ENCODE data around the gene SLC35A2.

Gene SLC35A2

DNA sequence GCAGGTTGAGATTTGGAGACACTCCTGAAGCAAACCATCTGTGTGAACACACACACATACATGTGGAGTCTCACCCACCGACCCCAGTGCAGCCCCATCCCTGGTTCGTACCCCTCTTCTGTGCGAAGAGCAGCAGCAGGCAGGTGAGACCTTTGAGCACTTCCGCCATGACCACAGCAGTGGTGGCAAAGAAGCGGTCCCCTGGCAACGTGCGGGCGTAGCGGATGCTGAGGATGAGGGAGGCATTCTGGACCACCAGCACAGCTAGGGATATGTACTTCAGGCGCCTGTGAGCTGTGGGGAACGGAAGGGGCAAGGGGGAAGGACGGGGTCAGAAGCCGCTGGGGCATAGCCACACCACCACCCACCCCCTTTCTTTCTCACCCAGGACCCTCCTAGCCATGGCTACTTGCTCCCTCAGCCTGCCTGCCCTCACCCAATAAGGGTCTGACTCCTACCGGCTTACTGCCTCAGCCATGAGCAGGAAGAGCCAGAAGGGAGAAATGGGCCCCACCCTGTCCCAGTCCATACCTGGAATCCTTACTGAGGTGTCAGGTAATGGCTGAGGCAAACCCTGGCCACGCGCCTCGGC is 1.6 kb downstream of the SLC35A2 start:
- H3K27me3 ChIP-seq (ENCODE audit: control insufficient read depth, insufficient read depth, low read length): no peaks in the 10 kb centered on the region
- no peaks in the 10 kb centered on the region for H3K4me1 ChIP-seq (ENCODE audit: control insufficient read depth, low read depth, low read length)
- H3K36me3 ChIP-seq (ENCODE audit: control insufficient read depth, low read depth, low read length): peaks cover 26% of the 10 kb centered on the region
- H3K4me3 ChIP-seq (ENCODE audit: low read length): no peak overlapping the region
- H3K9me3 ChIP-seq (ENCODE audit: control insufficient read depth, low read depth, low read length): peaks cover 9% of the 10 kb centered on the region
- H3K9ac ChIP-seq (ENCODE audit: low read length): no peak overlapping the region
- no peak overlapping the region for H3K27ac ChIP-seq (ENCODE audit: low read length)

DNA sequence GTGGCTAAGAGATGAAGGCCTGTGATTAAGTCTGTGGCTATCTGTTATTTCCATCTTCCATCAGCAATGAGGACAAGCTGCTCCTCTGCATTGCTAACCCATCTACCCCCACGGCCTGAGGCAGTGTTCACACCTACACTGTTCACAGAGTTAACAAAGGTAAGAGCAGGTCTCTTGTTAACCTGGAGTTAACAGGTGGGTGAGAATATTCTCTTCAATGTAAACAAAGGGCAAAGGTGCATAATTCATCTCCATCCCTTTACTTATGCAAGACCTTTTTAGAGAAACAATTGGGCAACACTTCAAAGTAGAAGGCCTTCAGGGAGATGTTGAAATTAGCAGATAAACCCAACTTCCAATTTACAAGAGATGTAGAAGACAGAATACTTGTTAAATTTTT is 2.8 kb downstream of the SLC35A2 start:
- Histone ChIP-seq H3K4me3 (ENCODE audit: low read length) (no peak overlapping the region), H3K36me3 (ENCODE audit: control insufficient read depth, low read depth, low read length) (peaks cover 18% of the 10 kb centered on the region), H3K27ac (ENCODE audit: low read length) (no peak overlapping the region), H3K27me3 (ENCODE audit: control insufficient read depth, insufficient read depth, low read length) (no peaks in the 10 kb centered on the region), H3K4me1 (ENCODE audit: control insufficient read depth, low read depth, low read length) (no peaks in the 10 kb centered on the region), H3K9ac (ENCODE audit: low read length) (no peak overlapping the region), H3K9me3 (ENCODE audit: control insufficient read depth, low read depth, low read length) (peaks cover 9% of the 10 kb centered on the region)

DNA sequence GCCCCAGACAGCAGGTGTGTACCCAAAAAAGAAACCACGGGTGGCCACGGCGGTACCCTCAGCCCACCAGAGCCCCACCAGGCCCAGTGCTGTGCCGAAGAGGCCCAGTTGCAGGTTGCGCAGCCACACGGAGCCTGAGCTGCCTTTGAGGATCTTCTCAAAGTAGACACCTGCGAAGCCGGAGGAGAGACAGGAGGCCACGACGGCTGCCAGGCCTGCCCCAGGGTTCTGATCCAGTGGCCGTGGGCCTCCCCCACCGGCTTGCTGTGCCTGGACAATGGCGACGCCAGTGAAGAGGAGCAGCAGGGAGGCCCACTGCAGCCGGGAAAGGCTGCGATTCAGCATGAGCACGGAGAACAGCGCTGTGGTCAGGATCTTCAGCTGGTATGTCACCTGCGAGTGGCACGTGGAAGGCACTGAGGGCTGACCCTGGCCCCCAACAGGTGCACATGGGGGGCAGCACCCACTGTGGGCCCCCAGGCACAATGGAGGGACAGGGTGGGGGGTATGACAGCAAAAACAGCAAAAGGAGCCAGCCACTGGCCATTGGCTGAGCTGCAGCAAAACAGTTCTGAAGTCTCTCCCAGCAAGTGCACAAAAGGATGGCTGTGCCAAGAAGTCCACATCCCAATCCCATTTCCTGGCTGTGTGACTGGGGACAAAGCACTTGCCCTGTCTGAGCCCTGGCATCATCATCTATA is 6.2 kb downstream of the SLC35A2 start:
- Histone ChIP-seq H3K4me3 (ENCODE audit: low read length) (no peak overlapping the region), H3K36me3 (ENCODE audit: control insufficient read depth, low read depth, low read length) (peaks cover 25% of the 10 kb centered on the region), H3K9me3 (ENCODE audit: control insufficient read depth, low read depth, low read length) (peaks cover 9% of the 10 kb centered on the region), H3K27ac (ENCODE audit: low read length) (no peak overlapping the region), H3K27me3 (ENCODE audit: control insufficient read depth, insufficient read depth, low read length) (no peaks in the 10 kb centered on the region), H3K4me1 (ENCODE audit: control insufficient read depth, low read depth, low read length) (no peaks in the 10 kb centered on the region), H3K9ac (ENCODE audit: low read length) (no peak overlapping the region)

DNA sequence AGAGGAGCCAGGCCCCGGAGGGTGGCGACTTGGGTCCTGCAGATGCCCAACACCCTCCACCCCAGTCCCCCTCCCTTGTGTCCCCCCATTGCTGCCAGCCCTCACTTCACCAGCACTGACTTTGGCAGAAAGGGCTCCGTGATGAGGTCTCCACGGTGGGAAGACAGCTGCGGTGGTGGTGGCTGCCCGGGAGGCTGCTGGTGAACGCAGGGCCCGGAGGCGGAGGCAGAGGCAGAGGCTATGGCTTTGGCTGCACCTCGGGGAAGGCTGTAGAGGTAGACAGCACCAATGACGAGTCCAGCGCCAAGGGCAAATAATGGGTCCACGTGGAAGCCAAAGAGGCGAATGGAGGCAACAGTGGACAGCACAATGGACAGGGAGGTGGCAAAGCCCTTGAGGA is 6.8 kb downstream of the SLC35A2 start:
- peaks cover 26% of the 10 kb centered on the region for H3K36me3 ChIP-seq (ENCODE audit: control insufficient read depth, low read depth, low read length)
- no peak overlapping the region for H3K4me3 ChIP-seq (ENCODE audit: low read length)
- H3K27me3 ChIP-seq (ENCODE audit: control insufficient read depth, insufficient read depth, low read length): no peaks in the 10 kb centered on the region
- H3K9me3 ChIP-seq (ENCODE audit: control insufficient read depth, low read depth, low read length): peaks cover 9% of the 10 kb centered on the region
- H3K27ac ChIP-seq (ENCODE audit: low read length): no peak overlapping the region
- H3K9ac ChIP-seq (ENCODE audit: low read length): no peak overlapping the region
- H3K4me1 ChIP-seq (ENCODE audit: control insufficient read depth, low read depth, low read length): no peaks in the 10 kb centered on the region

DNA sequence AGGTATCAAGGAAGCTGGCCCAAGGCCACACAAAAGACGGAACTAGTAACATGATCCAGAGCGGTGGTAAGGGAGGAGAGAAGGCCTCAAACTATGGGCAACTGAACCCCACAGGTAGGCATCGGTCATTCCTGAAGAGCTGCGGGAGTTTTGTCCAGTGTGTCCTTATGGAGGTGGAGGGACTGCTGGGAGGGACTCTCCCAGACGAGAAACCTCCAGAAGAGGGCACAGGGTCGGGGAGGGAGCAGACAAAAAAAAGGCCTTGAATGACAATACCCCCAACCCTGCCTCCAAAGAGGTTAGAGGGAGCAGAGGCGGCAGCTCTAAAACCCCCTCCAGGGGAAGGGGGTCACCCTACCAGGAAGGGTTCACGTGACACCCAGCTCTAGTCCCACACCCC is 7.3 kb downstream of the SLC35A2 start:
- Histone ChIP-seq H3K4me1 (ENCODE audit: control insufficient read depth, low read depth, low read length) (no peaks in the 10 kb centered on the region), H3K27ac (ENCODE audit: low read length) (no peak overlapping the region), H3K9me3 (ENCODE audit: control insufficient read depth, low read depth, low read length) (peaks cover 9% of the 10 kb centered on the region), H3K9ac (ENCODE audit: low read length) (no peak overlapping the region), H3K36me3 (ENCODE audit: control insufficient read depth, low read depth, low read length) (peaks cover 30% of the 10 kb centered on the region), H3K27me3 (ENCODE audit: control insufficient read depth, insufficient read depth, low read length) (no peaks in the 10 kb centered on the region), H3K4me3 (ENCODE audit: low read length) (no peak overlapping the region)

DNA sequence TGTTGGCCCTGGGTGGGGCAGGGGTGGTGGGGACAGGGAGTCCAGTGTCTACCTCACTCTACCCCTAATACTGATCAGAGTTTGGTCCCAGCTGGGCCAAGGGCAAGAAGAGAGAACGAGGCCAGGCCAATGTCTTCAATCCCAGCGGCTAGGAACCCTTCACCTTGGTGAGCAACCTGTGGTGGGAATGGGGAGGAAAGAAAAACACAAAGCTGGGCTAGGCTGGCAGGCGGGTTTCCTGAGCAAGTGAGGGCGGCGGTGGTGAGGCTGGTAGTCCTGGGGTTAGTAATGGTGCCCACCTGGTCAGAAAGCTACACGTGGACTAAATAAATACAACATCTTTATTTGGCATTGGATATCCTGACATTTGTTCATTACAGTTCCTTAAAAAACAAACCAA is 8.2 kb downstream of the SLC35A2 start:
- no peak overlapping the region for H3K27ac ChIP-seq (ENCODE audit: low read length)
- H3K9me3 ChIP-seq (ENCODE audit: control insufficient read depth, low read depth, low read length): peaks cover 7% of the 10 kb centered on the region
- no peaks in the 10 kb centered on the region for H3K27me3 ChIP-seq (ENCODE audit: control insufficient read depth, insufficient read depth, low read length)
- H3K9ac ChIP-seq (ENCODE audit: low read length): no peak overlapping the region
- H3K4me3 ChIP-seq (ENCODE audit: low read length): no peak overlapping the region
- no peaks in the 10 kb centered on the region for H3K4me1 ChIP-seq (ENCODE audit: control insufficient read depth, low read depth, low read length)
- H3K36me3 ChIP-seq (ENCODE audit: control insufficient read depth, low read depth, low read length): peaks cover 30% of the 10 kb centered on the region

DNA sequence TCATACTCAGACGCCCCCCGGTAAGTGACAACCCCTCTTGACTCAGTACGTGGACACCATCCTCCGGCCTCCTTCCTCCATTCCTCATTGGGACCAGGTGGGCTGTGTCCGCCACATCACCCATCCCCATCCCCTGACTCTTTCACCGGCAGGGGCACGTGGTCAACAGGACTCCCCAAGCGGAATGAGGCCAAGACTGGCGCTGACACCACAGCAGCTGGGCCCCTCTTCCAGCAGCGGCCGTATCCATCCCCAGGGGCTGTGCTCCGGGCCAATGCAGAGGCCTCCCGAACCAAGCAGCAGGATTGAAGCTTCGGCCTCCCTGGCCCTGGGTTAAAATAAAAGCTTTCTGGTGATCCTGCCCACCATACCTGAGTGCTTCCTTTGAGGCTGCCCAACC is 8.7 kb downstream of the SLC35A2 start:
- peaks cover 8% of the 10 kb centered on the region for H3K9me3 ChIP-seq (ENCODE audit: control insufficient read depth, low read depth, low read length)
- no peaks in the 10 kb centered on the region for H3K27me3 ChIP-seq (ENCODE audit: control insufficient read depth, insufficient read depth, low read length)
- no peak overlapping the region for H3K4me3 ChIP-seq (ENCODE audit: low read length)
- H3K9ac ChIP-seq (ENCODE audit: low read length): no peak overlapping the region
- no peaks in the 10 kb centered on the region for H3K4me1 ChIP-seq (ENCODE audit: control insufficient read depth, low read depth, low read length)
- H3K36me3 ChIP-seq (ENCODE audit: control insufficient read depth, low read depth, low read length): peaks cover 30% of the 10 kb centered on the region
- H3K27ac ChIP-seq (ENCODE audit: low read length): no peak overlapping the region

DNA sequence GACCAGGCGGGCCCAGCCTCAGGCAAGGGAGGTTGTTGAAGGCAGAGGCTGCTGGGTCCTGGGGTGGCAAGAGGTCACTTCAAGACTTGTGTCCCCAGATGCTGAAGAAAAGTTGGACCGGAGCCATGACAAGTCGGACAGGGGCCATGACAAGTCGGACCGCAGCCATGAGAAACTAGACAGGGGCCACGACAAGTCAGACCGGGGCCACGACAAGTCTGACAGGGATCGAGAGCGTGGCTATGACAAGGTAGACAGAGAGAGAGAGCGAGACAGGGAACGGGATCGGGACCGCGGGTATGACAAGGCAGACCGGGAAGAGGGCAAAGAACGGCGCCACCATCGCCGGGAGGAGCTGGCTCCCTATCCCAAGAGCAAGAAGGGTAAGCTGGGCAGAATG is 9.3 kb downstream of the SLC35A2 start:
- Histone ChIP-seq H3K4me1 (ENCODE audit: control insufficient read depth, low read depth, low read length) (no peaks in the 10 kb centered on the region), H3K9me3 (ENCODE audit: control insufficient read depth, low read depth, low read length) (peaks cover 8% of the 10 kb centered on the region), H3K9ac (ENCODE audit: low read length) (no peak overlapping the region), H3K4me3 (ENCODE audit: low read length) (no peak overlapping the region), H3K36me3 (ENCODE audit: control insufficient read depth, low read depth, low read length) (peaks cover 30% of the 10 kb centered on the region), H3K27ac (ENCODE audit: low read length) (no peak overlapping the region), H3K27me3 (ENCODE audit: control insufficient read depth, insufficient read depth, low read length) (no peaks in the 10 kb centered on the region)

DNA sequence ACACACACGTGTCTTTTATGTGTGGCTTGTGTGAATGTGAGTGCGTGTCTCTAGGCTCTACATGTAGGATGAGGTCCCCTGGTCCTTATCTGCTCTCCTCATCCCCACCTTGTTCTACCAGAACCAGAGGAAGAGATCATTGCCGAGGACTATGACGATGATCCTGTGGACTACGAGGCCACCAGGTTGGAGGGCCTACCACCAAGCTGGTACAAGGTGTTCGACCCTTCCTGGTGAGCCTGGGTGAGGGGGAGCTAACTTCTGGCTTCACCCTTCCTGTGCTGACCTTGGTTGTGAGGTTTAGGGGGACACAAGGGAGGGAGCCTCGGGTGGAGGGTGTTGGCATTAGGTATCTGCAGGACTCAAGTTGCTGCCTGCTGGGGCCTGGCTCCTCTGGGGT is 10.4 kb downstream of the SLC35A2 start:
- Histone ChIP-seq H3K27ac (ENCODE audit: low read length) (no peak overlapping the region), H3K27me3 (ENCODE audit: control insufficient read depth, insufficient read depth, low read length) (no peaks in the 10 kb centered on the region), H3K9ac (ENCODE audit: low read length) (no peak overlapping the region), H3K4me1 (ENCODE audit: control insufficient read depth, low read depth, low read length) (no peaks in the 10 kb centered on the region), H3K4me3 (ENCODE audit: low read length) (no peak overlapping the region), H3K9me3 (ENCODE audit: control insufficient read depth, low read depth, low read length) (peaks cover 8% of the 10 kb centered on the region), H3K36me3 (ENCODE audit: control insufficient read depth, low read depth, low read length) (peaks cover 30% of the 10 kb centered on the region)

DNA sequence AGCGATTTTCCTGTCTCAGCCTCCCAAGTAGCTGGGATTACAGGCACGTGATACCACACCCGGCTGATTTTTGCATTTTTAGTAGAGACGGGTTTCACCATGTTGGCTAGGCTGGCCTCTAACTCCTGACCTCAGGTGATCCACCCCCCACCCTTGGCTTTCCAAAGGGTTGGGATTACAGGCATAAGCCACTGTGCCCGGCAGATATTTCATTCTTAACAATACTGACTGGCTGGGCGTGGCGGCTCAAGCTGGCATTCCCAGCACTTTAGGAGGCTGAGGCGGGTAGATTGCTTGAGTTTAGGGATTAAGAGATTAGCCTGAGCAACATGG is 12.4 kb downstream of the SLC35A2 start:
- Histone ChIP-seq H3K4me3 (ENCODE audit: low read length) (no peak overlapping the region), H3K4me1 (ENCODE audit: control insufficient read depth, low read depth, low read length) (no peaks in the 10 kb centered on the region), H3K27ac (ENCODE audit: low read length) (no peak overlapping the region), H3K9me3 (ENCODE audit: control insufficient read depth, low read depth, low read length) (peaks cover 8% of the 10 kb centered on the region), H3K9ac (ENCODE audit: low read length) (no peak overlapping the region), H3K27me3 (ENCODE audit: control insufficient read depth, insufficient read depth, low read length) (no peaks in the 10 kb centered on the region), H3K36me3 (ENCODE audit: control insufficient read depth, low read depth, low read length) (peaks cover 30% of the 10 kb centered on the region)

DNA sequence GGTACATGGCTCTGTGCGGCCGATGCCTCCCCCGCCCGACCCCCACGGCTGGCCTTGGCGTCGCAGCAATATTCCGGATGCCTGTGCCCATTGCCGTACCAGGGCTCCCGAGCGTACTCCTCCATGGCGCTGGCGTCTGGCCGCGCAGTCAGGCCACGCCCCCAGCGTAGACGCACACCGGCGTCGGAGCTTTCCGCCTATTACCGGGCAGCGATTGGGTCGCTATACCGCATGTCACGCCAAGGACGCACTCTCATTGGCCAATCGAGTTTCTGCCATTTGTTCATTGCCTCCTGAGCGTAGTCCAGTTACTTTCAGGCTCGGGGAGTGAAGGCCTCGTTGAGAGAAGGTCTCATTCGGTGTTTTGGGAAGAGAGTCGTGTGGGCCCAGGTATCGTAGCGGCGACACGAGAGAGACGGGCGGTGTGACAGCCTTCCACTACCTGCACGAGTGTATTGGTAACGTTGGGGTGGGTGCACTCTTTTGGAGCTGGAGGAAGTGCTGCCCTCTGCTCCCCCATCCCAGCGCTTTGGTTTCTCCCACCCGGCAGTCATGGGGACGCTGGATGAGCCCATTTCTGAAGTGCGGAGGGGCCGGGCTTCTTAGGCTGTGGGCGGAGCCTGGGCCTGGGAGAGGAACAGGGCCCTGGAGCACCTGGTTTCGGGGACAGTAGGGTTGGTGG is 13.7 kb downstream of the SLC35A2 start, which contains the start of the genes PQBP1 and TIMM17B:
PQBP1 (plus strand) TSS at position 306 of the 682 bp plus-strand sequence. CDS start 580 bp downstream, outside the sequence.
TIMM17B (minus strand) TSS at position 144 of the 682 bp plus-strand sequence; CDS start at position 125, 19 bp downstream.
- Histone ChIP-seq H3K4me1 (ENCODE audit: control insufficient read depth, low read depth, low read length) (no peaks in the 10 kb centered on the region), H3K27ac (ENCODE audit: low read length) (peak within 1 kb of the TSS; percentile 75), H3K36me3 (ENCODE audit: control insufficient read depth, low read depth, low read length) (peaks cover 25% of the 10 kb centered on the region), H3K9me3 (ENCODE audit: control insufficient read depth, low read depth, low read length) (peaks cover 9% of the 10 kb centered on the region), H3K9ac (ENCODE audit: low read length) (peak within 1 kb of the TSS; percentile 91), H3K27me3 (ENCODE audit: control insufficient read depth, insufficient read depth, low read length) (no peaks in the 10 kb centered on the region), H3K4me3 (ENCODE audit: low read length) (peak within 1 kb of the TSS; percentile 92)

Data from iPS-18a (cell line).